ENCODE results near the gene PLTP.

- TF ChIP-seq EZH2 (IDR thresholded peaks at IDR 0.05; ENCODE audit: insufficient read depth, low read length) = no peak
- TF ChIP-seq, protein P1, sequence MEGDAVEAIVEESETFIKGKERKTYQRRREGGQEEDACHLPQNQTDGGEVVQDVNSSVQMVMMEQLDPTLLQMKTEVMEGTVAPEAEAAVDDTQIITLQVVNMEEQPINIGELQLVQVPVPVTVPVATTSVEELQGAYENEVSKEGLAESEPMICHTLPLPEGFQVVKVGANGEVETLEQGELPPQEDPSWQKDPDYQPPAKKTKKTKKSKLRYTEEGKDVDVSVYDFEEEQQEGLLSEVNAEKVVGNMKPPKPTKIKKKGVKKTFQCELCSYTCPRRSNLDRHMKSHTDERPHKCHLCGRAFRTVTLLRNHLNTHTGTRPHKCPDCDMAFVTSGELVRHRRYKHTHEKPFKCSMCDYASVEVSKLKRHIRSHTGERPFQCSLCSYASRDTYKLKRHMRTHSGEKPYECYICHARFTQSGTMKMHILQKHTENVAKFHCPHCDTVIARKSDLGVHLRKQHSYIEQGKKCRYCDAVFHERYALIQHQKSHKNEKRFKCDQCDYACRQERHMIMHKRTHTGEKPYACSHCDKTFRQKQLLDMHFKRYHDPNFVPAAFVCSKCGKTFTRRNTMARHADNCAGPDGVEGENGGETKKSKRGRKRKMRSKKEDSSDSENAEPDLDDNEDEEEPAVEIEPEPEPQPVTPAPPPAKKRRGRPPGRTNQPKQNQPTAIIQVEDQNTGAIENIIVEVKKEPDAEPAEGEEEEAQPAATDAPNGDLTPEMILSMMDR (IDR thresholded peaks at IDR 0.05; ENCODE audit: insufficient read depth, low read depth, low read length) = no peak
Measured at GRCh38 chr20:45853484-45853883, 58.5 kb downstream of the PLTP start.

Measured in astrocyte (in vitro differentiated cells and primary cell).